DND-41 (cell line): ENCODE results near the gene SLC12A6.

Source experiments
- EZH2 ChIP-seq: IDR thresholded peaks from 3 replicates; pipeline ENCODE4 v1.6.1; 2012; ENCODE audit warnings: borderline replicate concordance, low read depth, mild to moderate bottlenecking, moderate library complexity, low read length, inconsistent platforms; ENCODE audit not compliant: severe bottlenecking
- TF ChIP-seq, protein P1 (sequence below): IDR thresholded peaks from 2 replicates; pipeline ENCODE4 v1.5.1; 2012; ENCODE audit warnings: borderline replicate concordance, low read length, moderate library complexity, mild to moderate bottlenecking; ENCODE audit not compliant: poor library complexity, severe bottlenecking; ENCODE audit errors: extremely low read depth

GRCh38 chr15:34360298-34360697 is 22.7 kb upstream of the SLC12A6 start:
- TF ChIP-seq, protein P1, sequence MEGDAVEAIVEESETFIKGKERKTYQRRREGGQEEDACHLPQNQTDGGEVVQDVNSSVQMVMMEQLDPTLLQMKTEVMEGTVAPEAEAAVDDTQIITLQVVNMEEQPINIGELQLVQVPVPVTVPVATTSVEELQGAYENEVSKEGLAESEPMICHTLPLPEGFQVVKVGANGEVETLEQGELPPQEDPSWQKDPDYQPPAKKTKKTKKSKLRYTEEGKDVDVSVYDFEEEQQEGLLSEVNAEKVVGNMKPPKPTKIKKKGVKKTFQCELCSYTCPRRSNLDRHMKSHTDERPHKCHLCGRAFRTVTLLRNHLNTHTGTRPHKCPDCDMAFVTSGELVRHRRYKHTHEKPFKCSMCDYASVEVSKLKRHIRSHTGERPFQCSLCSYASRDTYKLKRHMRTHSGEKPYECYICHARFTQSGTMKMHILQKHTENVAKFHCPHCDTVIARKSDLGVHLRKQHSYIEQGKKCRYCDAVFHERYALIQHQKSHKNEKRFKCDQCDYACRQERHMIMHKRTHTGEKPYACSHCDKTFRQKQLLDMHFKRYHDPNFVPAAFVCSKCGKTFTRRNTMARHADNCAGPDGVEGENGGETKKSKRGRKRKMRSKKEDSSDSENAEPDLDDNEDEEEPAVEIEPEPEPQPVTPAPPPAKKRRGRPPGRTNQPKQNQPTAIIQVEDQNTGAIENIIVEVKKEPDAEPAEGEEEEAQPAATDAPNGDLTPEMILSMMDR: no peak
- no peak for TF ChIP-seq EZH2
